Activated T-cell treated with anti-CD3 and anti-CD28 coated beads for 4 hours (primary cell): ENCODE results near the gene IL17C.
A peak's percentile ranks its signal among the peaks of the same experiment; 100 is the strongest.
"Not testable (repeated sequence)": the region's sequence is repeated elsewhere in the genome, so short reads cannot be mapped to it uniquely, and the experiment has no call there.

Experiments used
- DNase-seq: peaks from one replicate; pipeline ENCODE4 v3.0.0-alpha.2; 2020

Gene IL17C

GRCh38 chr16:88662843-88663606 lies 24.7 kb downstream of the IL17C start, which contains the start of gene MVD:
Gene MVD, minus strand, starts transcription at chr16:88663091. Its CDS starts 11 bp downstream, at chr16:88663080.
- peak; percentile 90 for DNase-seq

- DNase-seq: no peak
These were observed 26.8 kb downstream of the IL17C start for GRCh38 chr16:88665148-88665547.

GRCh38 chr16:88665570-88665969 lies 27.2 kb downstream of the IL17C start:
- DNase-seq: no peak

GRCh38 chr16:88667461-88667860 lies 29.1 kb downstream of the IL17C start:
- no peak for DNase-seq

GRCh38 chr16:88669493-88669892 lies 31.1 kb downstream of the IL17C start:
- not testable (repeated sequence) for DNase-seq

GRCh38 chr16:88669980-88670379 lies 31.6 kb downstream of the IL17C start:
- DNase-seq: no peak

- DNase-seq: no peak
These were observed 33.4 kb downstream of the IL17C start for GRCh38 chr16:88671806-88672205.

- DNase-seq: no peak
These were observed 34.4 kb downstream of the IL17C start for GRCh38 chr16:88672776-88673175.

GRCh38 chr16:88673716-88674379 lies 35.5 kb downstream of the IL17C start:
- DNase-seq: no peak

GRCh38 chr16:88676502-88677242 lies 38.3 kb downstream of the IL17C start:
- no peak for DNase-seq

- no peak for DNase-seq
These were observed 39.3 kb downstream of the IL17C start for GRCh38 chr16:88677721-88678120.

- no peak for DNase-seq
These were observed 40.0 kb downstream of the IL17C start for GRCh38 chr16:88678224-88678979.

- no peak for DNase-seq
These were observed 42.2 kb downstream of the IL17C start for GRCh38 chr16:88680554-88681083.

GRCh38 chr16:88681084-88681680 lies 42.8 kb downstream of the IL17C start:
- DNase-seq: no peak

- no peak for DNase-seq
These were observed 43.5 kb downstream of the IL17C start for GRCh38 chr16:88681709-88682451.

- no peak for DNase-seq
These were observed 46.3 kb downstream of the IL17C start for GRCh38 chr16:88684569-88685155.

GRCh38 chr16:88685156-88686061 lies 47.0 kb downstream of the IL17C start:
- DNase-seq: peak; percentile 69

GRCh38 chr16:88686062-88686438 lies 47.7 kb downstream of the IL17C start:
- no peak for DNase-seq

- DNase-seq: peak; percentile 80
These were observed 48.3 kb downstream of the IL17C start, which contains the start of gene SNAI3 for GRCh38 chr16:88686439-88687253. Gene SNAI3, minus strand, starts transcription at chr16:88686507. Its CDS starts 101 bp downstream, at chr16:88686406.
